Astrocyte (in vitro differentiated cells and primary cell): ENCODE measurements around the gene CDKN2B. TPM values are rescaled to one million over a fixed set of nuclear protein-coding genes. Genes with fewer than 3 reads are reported as not detected.

Experiments
- DNase-seq: peaks from one replicate; pipeline ENCODE4 v3.0.0-alpha.2; 2010; ENCODE audit warnings: low read depth
- FAIRE-seq: peaks from 2 replicates; lab custom pipeline; 2011; peaks lifted over from hg19 to GRCh38; lab: Jason Lieb, UNC
- H2AFZ ChIP-seq: 2 replicates; pipeline ENCODE4 v1.6.0; 2012; ENCODE audit warnings: low read depth, low read length, inconsistent platforms
- H3K27ac ChIP-seq: 2 replicates; pipeline ENCODE4 v1.5.1; 2011; ENCODE audit warnings: low read depth, low read length, inconsistent platforms
- H3K27me3 ChIP-seq: 2 replicates; pipeline ENCODE4 v1.6.0; 2011; ENCODE audit warnings: low read length, inconsistent platforms; ENCODE audit not compliant: insufficient read depth
- H3K36me3 ChIP-seq: 2 replicates; pipeline ENCODE4 v1.5.1; 2011; ENCODE audit warnings: low read length, inconsistent platforms; ENCODE audit not compliant: insufficient read depth
- H3K4me1 ChIP-seq: 2 replicates; pipeline ENCODE4 v1.5.1; 2011; ENCODE audit warnings: low read length, inconsistent platforms; ENCODE audit not compliant: insufficient read depth
- H3K4me2 ChIP-seq: 2 replicates; pipeline ENCODE4 v1.6.0; 2012; ENCODE audit warnings: low read length, inconsistent platforms
- H3K4me3 ChIP-seq: 2 replicates; pipeline ENCODE4 v1.5.1; 2011; ENCODE audit warnings: low read depth, mild to moderate bottlenecking, low read length, inconsistent platforms; ENCODE audit not compliant: insufficient read depth
- H3K79me2 ChIP-seq: 2 replicates; pipeline ENCODE4 v1.6.0; 2012; ENCODE audit warnings: mild to moderate bottlenecking, low read length, inconsistent platforms; ENCODE audit not compliant: insufficient read depth
- H3K9ac ChIP-seq: 2 replicates; pipeline ENCODE4 v1.6.0; 2012; ENCODE audit warnings: mild to moderate bottlenecking, low read length, inconsistent platforms
- H3K9me3 ChIP-seq: 2 replicates; pipeline ENCODE4 v1.5.1; 2012; ENCODE audit warnings: low read depth, mild to moderate bottlenecking, low read length, inconsistent platforms; ENCODE audit not compliant: insufficient read depth
- H4K20me1 ChIP-seq: 2 replicates; pipeline ENCODE4 v1.6.0; 2012; ENCODE audit warnings: low read length, inconsistent platforms; ENCODE audit not compliant: insufficient read depth
- H3K27ac Mint-ChIP-seq: one replicate; pipeline ENCODE4 v1.8.0; 2021; ENCODE audit warnings: mild to moderate bottlenecking, mixed read lengths; ENCODE audit not compliant: unreplicated experiment
- H3K27me3 Mint-ChIP-seq: one replicate; pipeline ENCODE4 v1.8.0; 2021; ENCODE audit warnings: low read depth, mixed read lengths; ENCODE audit not compliant: unreplicated experiment
- H3K36me3 Mint-ChIP-seq: one replicate; pipeline ENCODE4 v1.8.0; 2021; ENCODE audit warnings: low read depth, mixed read lengths; ENCODE audit not compliant: unreplicated experiment
- H3K4me1 Mint-ChIP-seq: one replicate; pipeline ENCODE4 v1.8.0; 2021; ENCODE audit warnings: low read depth, mixed read lengths; ENCODE audit not compliant: unreplicated experiment
- H3K4me3 Mint-ChIP-seq: one replicate; pipeline ENCODE4 v1.8.0; 2021; ENCODE audit warnings: mild to moderate bottlenecking, moderate library complexity, mixed read lengths; ENCODE audit not compliant: unreplicated experiment
- H3K9me3 Mint-ChIP-seq: one replicate; pipeline ENCODE4 v1.8.0; 2021; ENCODE audit warnings: mild to moderate bottlenecking, mixed read lengths; ENCODE audit not compliant: unreplicated experiment
- CTCF ChIP-seq: IDR thresholded peaks from 2 replicates; pipeline ENCODE4 v1.5.1; 2011; ENCODE audit warnings: low read depth, mild to moderate bottlenecking, inconsistent platforms, low read length, moderate library complexity; ENCODE audit not compliant: insufficient read depth
- EZH2 ChIP-seq: IDR thresholded peaks from 2 replicates; pipeline ENCODE4 v1.6.1; 2012; ENCODE audit warnings: mild to moderate bottlenecking, low read length, inconsistent platforms; ENCODE audit not compliant: insufficient read depth
- total RNA-seq: library from RNA; stranded (reverse); gene quantifications from 2 replicates; pipeline ENCODE4 v1.2.1, GENCODE V29; 2021

CDKN2B gene
- total RNA-seq, 1 donor from 2014 or later = 306 TPM

- Histone ChIP-seq H3K9me3 (no peaks in the 10 kb centered on the region), H3K27ac (no peak overlapping the region), H3K27me3 (no peaks in the 10 kb centered on the region), H3K4me3 (no peak overlapping the region), H4K20me1 (no peaks in the 10 kb centered on the region), H3K9ac (no peak overlapping the region), H2AFZ (no peak overlapping the region), H3K4me2 (no peak overlapping the region), H3K79me2 (no peaks in the 10 kb centered on the region), H3K36me3 (no peaks in the 10 kb centered on the region), H3K4me1 (peaks cover 17% of the 10 kb centered on the region)
- TF ChIP-seq CTCF (no peak), EZH2 (no peak)
- DNase-seq (no peak), FAIRE-seq (peak; percentile 29)
- Mint-ChIP-seq H3K27me3 (no peaks in the 10 kb centered on the region), H3K4me3 (no peak overlapping the region), H3K4me1 (peaks cover 41% of the 10 kb centered on the region), H3K36me3 (no peaks in the 10 kb centered on the region), H3K9me3 (no peaks in the 10 kb centered on the region), H3K27ac (no peak overlapping the region)
These were observed 37.3 kb upstream of the CDKN2B start for GRCh38 chr9:22046243-22046885.

DNA sequence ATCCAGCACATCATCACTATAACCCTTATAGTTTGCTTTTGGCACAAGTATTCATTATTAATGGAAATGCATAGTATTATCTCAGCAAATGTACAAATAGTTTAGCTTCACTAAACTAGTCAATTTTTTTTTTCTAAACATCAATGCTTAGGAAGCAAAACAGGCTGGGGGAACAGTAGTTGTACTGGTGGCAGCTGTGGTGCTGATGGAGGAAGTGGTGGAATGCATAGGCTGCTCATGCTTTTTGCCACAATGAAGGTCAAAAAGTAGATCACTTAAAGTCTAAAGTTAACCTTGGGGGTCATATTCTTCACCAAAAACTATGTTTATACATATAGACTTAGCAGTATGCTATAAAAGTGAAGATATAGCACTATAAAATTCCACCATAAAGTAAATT lies 36.3 kb upstream of the CDKN2B start:
- Mint-ChIP-seq H3K9me3 (no peaks in the 10 kb centered on the region), H3K4me1 (peaks cover 41% of the 10 kb centered on the region), H3K36me3 (no peaks in the 10 kb centered on the region), H3K27me3 (no peaks in the 10 kb centered on the region), H3K27ac (no peak overlapping the region), H3K4me3 (no peak overlapping the region)
- peak overlapping the region; percentile 35 for H3K27ac ChIP-seq
- H3K9me3 ChIP-seq = no peaks in the 10 kb centered on the region
- H3K36me3 ChIP-seq = no peaks in the 10 kb centered on the region
- H3K4me1 ChIP-seq = peaks cover 27% of the 10 kb centered on the region
- no peak overlapping the region for H3K4me2 ChIP-seq
- no peak overlapping the region for H3K4me3 ChIP-seq
- H3K27me3 ChIP-seq = no peaks in the 10 kb centered on the region
- H4K20me1 ChIP-seq = no peaks in the 10 kb centered on the region
- no peak for DNase-seq
- H3K79me2 ChIP-seq = no peaks in the 10 kb centered on the region
- no peak for FAIRE-seq
- no peak overlapping the region for H3K9ac ChIP-seq
- TF ChIP-seq CTCF (no peak), EZH2 (no peak)
- no peak overlapping the region for H2AFZ ChIP-seq

- peak; percentile 95 for FAIRE-seq
- no peak overlapping the region for H3K9ac ChIP-seq
- no peaks in the 10 kb centered on the region for H3K27me3 ChIP-seq
- H4K20me1 ChIP-seq = no peaks in the 10 kb centered on the region
- H3K27ac ChIP-seq = peak overlapping the region; percentile 12
- H2AFZ ChIP-seq = no peak overlapping the region
- Mint-ChIP-seq H3K9me3 (no peaks in the 10 kb centered on the region), H3K27ac (no peak overlapping the region), H3K36me3 (no peaks in the 10 kb centered on the region), H3K27me3 (no peaks in the 10 kb centered on the region), H3K4me3 (peak overlapping the region; percentile 10), H3K4me1 (peaks cover 49% of the 10 kb centered on the region)
- peak overlapping the region; percentile 25 for H3K4me2 ChIP-seq
- H3K79me2 ChIP-seq = no peaks in the 10 kb centered on the region
- H3K36me3 ChIP-seq = no peaks in the 10 kb centered on the region
- peak; percentile 92 for DNase-seq
- no peak for TF ChIP-seq CTCF
- no peak for TF ChIP-seq EZH2
- H3K4me1 ChIP-seq = peaks cover 29% of the 10 kb centered on the region
- no peak overlapping the region for H3K4me3 ChIP-seq
- no peaks in the 10 kb centered on the region for H3K9me3 ChIP-seq
These were observed 35.5 kb upstream of the CDKN2B start for GRCh38 chr9:22044583-22044982.
